ENCODE results near the gene EPN3. TPM values are rescaled to one million over a fixed set of nuclear protein-coding genes. Genes with fewer than 3 reads are reported as not detected.

The EPN3 gene
- total and polyA plus RNA-seq, 2 donors (not counting 1 experiment from before 2014, with no cell fraction given) = not detected

DNA sequence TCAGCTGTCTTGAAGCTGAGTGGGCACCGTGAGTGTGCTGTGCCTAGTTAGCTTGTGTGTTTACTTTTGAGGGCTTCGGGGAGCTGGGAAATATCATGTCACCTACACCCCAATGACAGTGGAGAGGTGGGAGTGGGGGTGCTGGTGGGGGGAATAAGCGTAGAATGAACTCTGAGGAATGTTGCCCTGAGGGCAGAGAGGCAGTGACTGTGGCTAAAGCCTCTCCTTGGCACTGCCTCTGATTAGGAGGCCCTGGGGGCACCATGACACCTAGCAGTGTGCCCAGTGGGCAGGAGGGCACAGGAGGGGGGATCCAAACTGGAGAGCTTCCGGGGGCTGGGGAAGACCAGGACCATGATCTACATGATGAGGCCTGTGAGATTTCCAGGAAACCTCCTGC, 52.8 kb downstream of the EPN3 start:
- 90% methylated on average over 2 of the region's 4 CpGs for WGBS (ENCODE audit: insufficient coverage)
- H3K4me1 Mint-ChIP-seq = no peaks in the 10 kb centered on the region
- peaks cover 27% of the 10 kb centered on the region for H3K27me3 Mint-ChIP-seq
- Histone ChIP-seq H3K9me3 (ENCODE audit: control extremely low read depth in 1 of 3, control insufficient read depth in 2 of 3, insufficient read depth in 1 of 3, low read length in 2 of 3) (peaks cover 0 to 3% (median 0%) of the 10 kb centered on the region in 3 donors), H3K4me2 (replicated peaks; ENCODE audit: low read depth, low read length, poor library complexity, severe bottlenecking) (no peak overlapping the region), H3K27me3 (replicated peaks in 1 of 4; ENCODE audit: control extremely low read depth in 1 of 4, control insufficient read depth in 3 of 4, insufficient read depth in 4 of 4, low read length in 3 of 4) (peaks cover 0 to 5% (median 2%) of the 10 kb centered on the region in 4 experiments), H3K79me2 (ENCODE audit: control insufficient read depth, insufficient read depth, low read length) (no peaks in the 10 kb centered on the region), H3K4me3 (ENCODE audit: control extremely low read depth in 1 of 5, extremely low read depth in 1 of 5, insufficient read depth in 1 of 5, low read depth in 2 of 5, low read length in 4 of 5) (no peak overlapping the region), H4K20me1 (ENCODE audit: control insufficient read depth, insufficient read depth, low read length, poor library complexity, severe bottlenecking) (no peaks in the 10 kb centered on the region), H2AFZ (ENCODE audit: insufficient read depth, low read depth, low read length, poor library complexity, severe bottlenecking) (no peak overlapping the region), H3K4me1 (ENCODE audit: control insufficient read depth in 2 of 2, insufficient read depth in 2 of 2, low read length in 2 of 2) (no peaks in the 10 kb centered on the region), H3K36me3 (replicated peaks in 1 of 2; ENCODE audit: control extremely low read depth in 1 of 2, control insufficient read depth in 1 of 2, extremely low read depth in 1 of 2, insufficient read depth in 2 of 2, low read length in 1 of 2) (no peaks in the 10 kb centered on the region), H3K27ac (ENCODE audit: low read length in 2 of 2) (no peak overlapping the region), H3K9ac (ENCODE audit: low read length) (no peak overlapping the region)
- no peaks in the 10 kb centered on the region for H3K9me3 Mint-ChIP-seq (ENCODE audit: insufficient read depth)
- intact Hi-C loops (cut with micrococcal nuclease) = no loop called here
- ATAC-seq (ENCODE audit: low read depth) = no peak
- DNase-seq = no peak
- ChIA-PET CTCF (no interaction called here), POLR2A (no interaction called here)
- TF ChIP-seq, protein P1, sequence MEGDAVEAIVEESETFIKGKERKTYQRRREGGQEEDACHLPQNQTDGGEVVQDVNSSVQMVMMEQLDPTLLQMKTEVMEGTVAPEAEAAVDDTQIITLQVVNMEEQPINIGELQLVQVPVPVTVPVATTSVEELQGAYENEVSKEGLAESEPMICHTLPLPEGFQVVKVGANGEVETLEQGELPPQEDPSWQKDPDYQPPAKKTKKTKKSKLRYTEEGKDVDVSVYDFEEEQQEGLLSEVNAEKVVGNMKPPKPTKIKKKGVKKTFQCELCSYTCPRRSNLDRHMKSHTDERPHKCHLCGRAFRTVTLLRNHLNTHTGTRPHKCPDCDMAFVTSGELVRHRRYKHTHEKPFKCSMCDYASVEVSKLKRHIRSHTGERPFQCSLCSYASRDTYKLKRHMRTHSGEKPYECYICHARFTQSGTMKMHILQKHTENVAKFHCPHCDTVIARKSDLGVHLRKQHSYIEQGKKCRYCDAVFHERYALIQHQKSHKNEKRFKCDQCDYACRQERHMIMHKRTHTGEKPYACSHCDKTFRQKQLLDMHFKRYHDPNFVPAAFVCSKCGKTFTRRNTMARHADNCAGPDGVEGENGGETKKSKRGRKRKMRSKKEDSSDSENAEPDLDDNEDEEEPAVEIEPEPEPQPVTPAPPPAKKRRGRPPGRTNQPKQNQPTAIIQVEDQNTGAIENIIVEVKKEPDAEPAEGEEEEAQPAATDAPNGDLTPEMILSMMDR (IDR thresholded peaks at IDR 0.05) = no peak
- H3K27ac Mint-ChIP-seq = no peak overlapping the region
- no peak overlapping the region for H3K4me3 Mint-ChIP-seq

DNA sequence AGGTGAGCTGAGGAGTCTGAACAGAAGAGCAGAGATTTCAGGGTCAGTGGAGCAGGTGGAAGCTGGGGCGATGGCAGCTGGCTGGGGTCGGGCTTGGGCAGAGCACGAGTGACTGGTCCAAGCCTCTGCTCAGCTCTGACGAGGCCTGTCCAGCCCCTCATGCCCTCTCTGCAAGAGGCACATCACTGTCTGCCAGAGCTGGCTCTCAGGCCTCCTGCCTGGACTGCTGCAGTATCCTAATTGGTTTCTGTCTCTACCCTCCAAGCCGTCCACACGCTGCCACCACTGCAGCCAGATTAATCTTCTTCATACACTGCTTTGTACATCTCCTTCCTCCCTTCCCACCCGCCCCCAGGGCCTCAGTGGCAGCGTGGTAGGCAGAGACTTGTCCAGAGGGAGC, 53.4 kb downstream of the EPN3 start:
- ATAC-seq (ENCODE audit: low read depth) (no peak), DNase-seq (no peak)
- no peak overlapping the region for H3K27ac Mint-ChIP-seq
- H3K27me3 Mint-ChIP-seq = peaks cover 26% of the 10 kb centered on the region
- H3K4me1 Mint-ChIP-seq = no peaks in the 10 kb centered on the region
- H3K4me3 ChIP-seq (ENCODE audit: control extremely low read depth in 1 of 5, extremely low read depth in 1 of 5, insufficient read depth in 1 of 5, low read depth in 2 of 5, low read length in 4 of 5) = no peak overlapping the region
- no peaks in the 10 kb centered on the region for H4K20me1 ChIP-seq (ENCODE audit: control insufficient read depth, insufficient read depth, low read length, poor library complexity, severe bottlenecking)
- no peaks in the 10 kb centered on the region for H3K9me3 Mint-ChIP-seq (ENCODE audit: insufficient read depth)
- no peak overlapping the region for H3K9ac ChIP-seq (ENCODE audit: low read length)
- no peak overlapping the region for H3K4me3 Mint-ChIP-seq
- POLR2A ChIA-PET = no interaction called here
- 76% methylated on average over 8 of the region's 8 CpGs for WGBS (ENCODE audit: insufficient coverage)
- H3K27ac ChIP-seq (ENCODE audit: low read length in 2 of 2) = no peak overlapping the region
- intact Hi-C loops (cut with micrococcal nuclease) = no loop called here
- CTCF ChIA-PET = no interaction called here
- H3K27me3 ChIP-seq (replicated peaks in 1 of 4; ENCODE audit: control extremely low read depth in 1 of 4, control insufficient read depth in 3 of 4, insufficient read depth in 4 of 4, low read length in 3 of 4) = peaks cover 0 to 5% (median 1%) of the 10 kb centered on the region in 4 experiments
- H3K4me2 ChIP-seq (replicated peaks; ENCODE audit: low read depth, low read length, poor library complexity, severe bottlenecking) = no peak overlapping the region
- no peaks in the 10 kb centered on the region for H3K79me2 ChIP-seq (ENCODE audit: control insufficient read depth, insufficient read depth, low read length)
- H2AFZ ChIP-seq (ENCODE audit: insufficient read depth, low read depth, low read length, poor library complexity, severe bottlenecking) = no peak overlapping the region
- no peaks in the 10 kb centered on the region for H3K36me3 ChIP-seq (replicated peaks in 1 of 2; ENCODE audit: control extremely low read depth in 1 of 2, control insufficient read depth in 1 of 2, extremely low read depth in 1 of 2, insufficient read depth in 2 of 2, low read length in 1 of 2)
- no peak for TF ChIP-seq EZH2 (IDR thresholded peaks at IDR 0.05; ENCODE audit: borderline replicate concordance, insufficient read depth, low read depth, low read length, poor library complexity, severe bottlenecking)
- peaks cover 0 to 3% (median 0%) of the 10 kb centered on the region in 3 donors for H3K9me3 ChIP-seq (ENCODE audit: control extremely low read depth in 1 of 3, control insufficient read depth in 2 of 3, insufficient read depth in 1 of 3, low read length in 2 of 3)
- H3K4me1 ChIP-seq (ENCODE audit: control insufficient read depth in 2 of 2, insufficient read depth in 2 of 2, low read length in 2 of 2) = no peaks in the 10 kb centered on the region

Data from B cell (primary cell).